ENCODE data around the gene FBXL16.
"Not testable (repeated sequence)": the region's sequence is repeated elsewhere in the genome, so short reads cannot be mapped to it uniquely, and the experiment has no call there.

The FBXL16 gene

GRCh38 chr16:705431-706188 lies at the start of gene FBXL16:
Gene FBXL16, minus strand, starts transcription at chr16:705801. Its CDS starts 8,396 bp downstream, at chr16:697405.
- H3K27me3 Mint-ChIP-seq, result peaks cover 68 to 82% of the 10 kb centered on the region in 2 donors
- H3K4me1 Mint-ChIP-seq, result peaks cover 7 to 11% of the 10 kb centered on the region in 2 donors
- peaks cover 0 to 3% of the 10 kb centered on the region in 2 donors for H3K36me3 Mint-ChIP-seq
- H3K4me3 Mint-ChIP-seq, result peak within 1 kb of the TSS in 1 of 2 donors; percentile 21
- no peak within 1 kb of the TSS for H3K27ac Mint-ChIP-seq
- H3K9me3 Mint-ChIP-seq, result no peaks in the 10 kb centered on the region
- DNase-seq (no peak), ATAC-seq (replicated peaks) (no peak)

GRCh38 chr16:754656-755055 lies 49.1 kb upstream of the FBXL16 start:
- Mint-ChIP-seq H3K27ac (no peak overlapping the region), H3K36me3 (no peaks in the 10 kb centered on the region), H3K9me3 (no peaks in the 10 kb centered on the region), H3K27me3 (peaks cover 12 to 22% of the 10 kb centered on the region in 2 donors), H3K4me1 (peaks cover 4 to 8% of the 10 kb centered on the region in 2 donors), H3K4me3 (no peak overlapping the region)
- ATAC-seq (replicated peaks) (peak; percentile 33 to 50), DNase-seq (no peak)

GRCh38 chr16:754121-754607 lies 48.6 kb upstream of the FBXL16 start:
- H3K27ac Mint-ChIP-seq; H3K36me3 Mint-ChIP-seq; H3K4me1 Mint-ChIP-seq; H3K9me3 Mint-ChIP-seq; DNase-seq; H3K4me3 Mint-ChIP-seq; ATAC-seq (replicated peaks): not testable (repeated sequence)
- peaks cover 12 to 22% of the 10 kb centered on the region in 2 donors for H3K27me3 Mint-ChIP-seq

GRCh38 chr16:752007-752312 lies 46.4 kb upstream of the FBXL16 start:
- H3K27ac Mint-ChIP-seq, result no peak overlapping the region
- no peak for ATAC-seq (replicated peaks)
- DNase-seq, result no peak
- H3K36me3 Mint-ChIP-seq, result no peaks in the 10 kb centered on the region
- H3K9me3 Mint-ChIP-seq, result no peaks in the 10 kb centered on the region
- peaks cover 5 to 15% of the 10 kb centered on the region in 2 donors for H3K27me3 Mint-ChIP-seq
- peaks cover 3 to 4% of the 10 kb centered on the region in 2 donors for H3K4me1 Mint-ChIP-seq
- H3K4me3 Mint-ChIP-seq, result no peak overlapping the region

- peak overlapping the region; percentile 53 for H3K27ac Mint-ChIP-seq
- ATAC-seq (replicated peaks), result no peak
- no peak for DNase-seq
Measured at GRCh38 chr16:751152-752006, 45.8 kb upstream of the FBXL16 start.

GRCh38 chr16:750485-750884 lies 44.9 kb upstream of the FBXL16 start:
- ATAC-seq (replicated peaks) (no peak), DNase-seq (no peak)
- H3K4me1 Mint-ChIP-seq, result peaks cover 2 to 4% of the 10 kb centered on the region in 2 donors
- peaks cover 0 to 23% of the 10 kb centered on the region in 2 donors for H3K27me3 Mint-ChIP-seq
- no peak overlapping the region for H3K27ac Mint-ChIP-seq
- no peaks in the 10 kb centered on the region for H3K9me3 Mint-ChIP-seq
- no peak overlapping the region for H3K4me3 Mint-ChIP-seq
- no peaks in the 10 kb centered on the region for H3K36me3 Mint-ChIP-seq

More at GRCh38 chr16:751152-752006, 45.8 kb upstream of the FBXL16 start:
- Mint-ChIP-seq H3K9me3 (no peaks in the 10 kb centered on the region), H3K27me3 (peaks cover 1 to 19% of the 10 kb centered on the region in 2 donors), H3K36me3 (no peaks in the 10 kb centered on the region), H3K4me3 (no peak overlapping the region), H3K4me1 (peaks cover 3 to 4% of the 10 kb centered on the region in 2 donors)

GRCh38 chr16:749010-749409 lies 43.4 kb upstream of the FBXL16 start:
- Mint-ChIP-seq H3K27me3 (peaks cover 0 to 23% of the 10 kb centered on the region in 2 donors), H3K4me1 (no peaks in the 10 kb centered on the region), H3K9me3 (no peaks in the 10 kb centered on the region), H3K36me3 (no peaks in the 10 kb centered on the region), H3K4me3 (no peak overlapping the region), H3K27ac (no peak overlapping the region)
- DNase-seq (no peak), ATAC-seq (replicated peaks) (no peak)

- DNase-seq (no peak), ATAC-seq (replicated peaks) (no peak)
- Mint-ChIP-seq H3K27ac (no peak overlapping the region), H3K27me3 (peaks cover 0 to 23% of the 10 kb centered on the region in 2 donors), H3K36me3 (no peaks in the 10 kb centered on the region), H3K4me3 (no peak overlapping the region), H3K9me3 (no peaks in the 10 kb centered on the region), H3K4me1 (no peaks in the 10 kb centered on the region)
Measured at GRCh38 chr16:747978-748746, 42.6 kb upstream of the FBXL16 start.

- ATAC-seq (replicated peaks) (no peak), DNase-seq (no peak)
- no peaks in the 10 kb centered on the region for H3K36me3 Mint-ChIP-seq
- H3K27ac Mint-ChIP-seq, result no peak overlapping the region
- no peak overlapping the region for H3K4me3 Mint-ChIP-seq
- no peaks in the 10 kb centered on the region for H3K9me3 Mint-ChIP-seq
- H3K4me1 Mint-ChIP-seq, result no peaks in the 10 kb centered on the region
- peaks cover 0 to 16% of the 10 kb centered on the region in 2 donors for H3K27me3 Mint-ChIP-seq
Measured at GRCh38 chr16:746637-747036, 41.0 kb upstream of the FBXL16 start.

- DNase-seq (no peak), ATAC-seq (replicated peaks) (peak; percentile 24 to 40)
- Mint-ChIP-seq H3K4me3 (no peak overlapping the region), H3K36me3 (no peaks in the 10 kb centered on the region), H3K27ac (no peak overlapping the region), H3K4me1 (no peaks in the 10 kb centered on the region), H3K27me3 (peaks cover 0 to 10% of the 10 kb centered on the region in 2 donors), H3K9me3 (no peaks in the 10 kb centered on the region)
Measured at GRCh38 chr16:745739-746138, 40.1 kb upstream of the FBXL16 start.

GRCh38 chr16:743794-744500 lies 38.3 kb upstream of the FBXL16 start:
- Mint-ChIP-seq H3K4me1 (peaks cover 6 to 14% of the 10 kb centered on the region in 2 donors), H3K27me3 (peaks cover 0 to 9% of the 10 kb centered on the region in 2 donors), H3K36me3 (peaks cover 0 to 2% of the 10 kb centered on the region in 2 donors), H3K27ac (no peak overlapping the region), H3K4me3 (no peak overlapping the region), H3K9me3 (no peaks in the 10 kb centered on the region)
- DNase-seq (no peak), ATAC-seq (replicated peaks) (no peak)

GRCh38 chr16:742894-743293 lies 37.3 kb upstream of the FBXL16 start:
- not testable (repeated sequence) for H3K4me3 Mint-ChIP-seq; H3K9me3 Mint-ChIP-seq; H3K27ac Mint-ChIP-seq; H3K36me3 Mint-ChIP-seq; DNase-seq; H3K27me3 Mint-ChIP-seq; ATAC-seq (replicated peaks)
- peaks cover 8 to 24% of the 10 kb centered on the region in 2 donors for H3K4me1 Mint-ChIP-seq

- peaks cover 10 to 31% of the 10 kb centered on the region in 2 donors for H3K4me1 Mint-ChIP-seq
- DNase-seq (no peak), ATAC-seq (replicated peaks) (no peak)
- peak overlapping the region; percentile 84 to 89 for H3K4me3 Mint-ChIP-seq
- peak overlapping the region; percentile 86 for H3K27ac Mint-ChIP-seq
- no peaks in the 10 kb centered on the region for H3K9me3 Mint-ChIP-seq
- H3K36me3 Mint-ChIP-seq, result peaks cover 8% of the 10 kb centered on the region in 2 donors
- H3K27me3 Mint-ChIP-seq, result peaks cover 0 to 9% of the 10 kb centered on the region in 2 donors
Measured at GRCh38 chr16:741986-742629, 36.5 kb upstream of the FBXL16 start.
